NCI-H2196 treated with DMSO at 0.1 percent for 48 hours (cell line): ENCODE measurements around the gene DHX57.

Experiments used
- DNase-seq: peaks from one replicate; lab custom pipeline; 2025; ENCODE audit not compliant: unreplicated experiment; lab: John Stamatoyannopoulos, UW

Gene DHX57

DNA sequence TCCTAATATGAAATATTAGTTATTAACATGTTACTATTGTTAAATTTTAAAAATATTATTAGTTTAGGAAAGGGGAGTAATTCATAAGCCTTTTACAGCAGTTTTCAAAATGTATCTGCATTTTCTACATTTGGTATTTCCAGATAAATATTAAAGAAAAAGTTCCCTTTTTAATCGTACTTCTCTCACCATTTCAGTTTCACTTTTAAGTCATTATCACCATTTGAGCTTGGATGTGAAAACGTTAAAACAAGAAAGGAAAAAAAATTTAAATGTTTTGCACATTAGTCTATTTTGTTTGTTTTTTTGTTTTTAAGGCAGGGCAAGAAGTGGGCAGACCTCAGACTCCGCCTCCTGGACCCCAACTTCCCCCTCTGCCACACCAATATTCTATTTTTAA is 121.2 kb downstream of the DHX57 start:
- no peak for DNase-seq

DNA sequence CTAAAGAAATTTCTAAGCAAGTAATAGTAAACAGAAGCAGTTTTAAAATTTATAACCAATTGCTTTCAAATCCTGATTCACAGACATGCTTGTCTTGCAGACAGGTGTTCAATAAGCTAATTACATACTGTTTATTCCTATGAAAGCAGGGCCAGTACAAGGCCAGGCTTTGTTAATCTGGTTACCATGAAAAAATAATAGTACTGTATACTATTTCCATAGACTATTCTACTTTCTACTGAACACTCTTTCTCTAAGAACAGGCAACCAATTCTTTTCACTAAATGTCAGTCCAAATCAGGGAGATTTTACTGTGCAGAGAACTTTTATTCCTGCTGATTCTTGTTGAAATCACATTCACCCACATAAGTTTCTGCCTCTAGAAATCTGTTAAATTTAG is 121.7 kb downstream of the DHX57 start:
- DNase-seq: no peak

DNA sequence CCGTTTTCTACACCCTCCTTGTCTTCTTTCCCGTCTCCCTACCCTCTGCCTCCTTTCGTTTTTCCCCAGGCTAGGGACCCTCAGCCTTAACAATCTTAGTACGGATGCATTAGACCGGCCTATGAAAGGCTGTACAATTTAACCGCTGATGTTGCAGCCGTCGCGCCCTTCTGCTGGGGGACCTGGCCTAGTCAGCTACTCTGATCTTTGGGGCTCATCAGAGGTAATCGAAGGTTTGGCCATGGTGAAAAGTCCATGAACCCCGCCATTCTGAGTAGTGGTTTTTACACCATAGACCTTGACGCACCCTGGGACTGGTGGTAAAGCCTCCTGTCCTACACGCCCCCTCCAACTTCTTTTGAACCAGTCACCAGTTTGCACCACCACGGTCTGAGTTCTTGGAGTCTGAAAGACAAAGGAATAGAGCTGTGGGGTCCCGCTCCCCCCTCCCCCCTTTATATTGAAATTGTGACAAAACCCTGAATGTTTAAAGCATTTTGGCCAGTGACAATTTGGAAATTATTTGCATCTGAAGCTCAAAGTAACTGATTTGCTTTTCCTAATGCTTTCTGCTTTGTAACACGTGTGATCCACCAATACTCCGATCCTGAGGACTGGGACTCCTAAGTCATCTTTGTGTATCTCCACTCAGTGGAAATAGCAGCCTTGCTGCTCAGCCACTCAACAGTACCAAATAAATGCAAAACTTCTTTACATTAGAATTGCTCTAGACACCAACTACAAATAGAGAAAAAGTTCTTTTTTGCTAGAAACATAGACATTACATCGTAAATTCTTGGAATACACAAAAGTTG is 123.9 kb downstream of the DHX57 start:
- DNase-seq: no peak

DNA sequence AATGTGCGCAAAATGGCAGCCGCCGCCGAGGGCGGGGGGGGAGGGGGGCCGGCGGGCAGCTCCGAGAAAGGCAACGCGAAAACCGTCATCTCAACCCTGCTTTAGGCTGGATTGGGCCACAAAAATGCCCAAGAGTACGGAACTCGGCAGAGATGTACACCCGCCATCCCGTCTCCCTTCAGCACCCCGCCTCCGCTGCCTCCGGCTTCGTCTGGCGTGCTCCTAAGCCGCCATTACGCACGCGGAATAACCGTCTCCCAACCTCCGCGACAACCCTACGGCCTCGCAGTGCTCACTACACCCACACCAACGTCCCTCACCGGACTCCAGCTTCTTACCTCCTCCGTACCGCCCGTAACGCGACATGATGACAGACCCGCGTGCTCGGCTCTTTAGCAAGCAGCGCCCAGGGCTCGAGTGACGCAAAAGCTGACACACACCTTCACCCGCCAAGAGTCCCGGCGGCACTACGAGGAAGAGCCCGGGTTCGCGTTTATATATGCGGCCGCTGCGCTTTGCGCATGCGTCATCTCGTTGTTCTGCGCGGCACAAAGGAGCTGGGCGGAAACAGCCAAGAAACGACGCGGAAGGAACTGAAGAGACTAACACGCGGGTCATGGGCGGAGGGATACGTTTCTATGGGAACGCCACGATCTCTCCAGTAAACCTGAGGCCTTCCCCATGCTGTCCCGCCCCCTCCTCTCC is 124.7 kb downstream of the DHX57 start, which contains the start of gene SRSF7:
SRSF7 (minus strand) TSS at position 471 of the 705 bp plus-strand sequence; CDS start at position 366, 105 bp downstream.
- peak; percentile 95 for DNase-seq

DNA sequence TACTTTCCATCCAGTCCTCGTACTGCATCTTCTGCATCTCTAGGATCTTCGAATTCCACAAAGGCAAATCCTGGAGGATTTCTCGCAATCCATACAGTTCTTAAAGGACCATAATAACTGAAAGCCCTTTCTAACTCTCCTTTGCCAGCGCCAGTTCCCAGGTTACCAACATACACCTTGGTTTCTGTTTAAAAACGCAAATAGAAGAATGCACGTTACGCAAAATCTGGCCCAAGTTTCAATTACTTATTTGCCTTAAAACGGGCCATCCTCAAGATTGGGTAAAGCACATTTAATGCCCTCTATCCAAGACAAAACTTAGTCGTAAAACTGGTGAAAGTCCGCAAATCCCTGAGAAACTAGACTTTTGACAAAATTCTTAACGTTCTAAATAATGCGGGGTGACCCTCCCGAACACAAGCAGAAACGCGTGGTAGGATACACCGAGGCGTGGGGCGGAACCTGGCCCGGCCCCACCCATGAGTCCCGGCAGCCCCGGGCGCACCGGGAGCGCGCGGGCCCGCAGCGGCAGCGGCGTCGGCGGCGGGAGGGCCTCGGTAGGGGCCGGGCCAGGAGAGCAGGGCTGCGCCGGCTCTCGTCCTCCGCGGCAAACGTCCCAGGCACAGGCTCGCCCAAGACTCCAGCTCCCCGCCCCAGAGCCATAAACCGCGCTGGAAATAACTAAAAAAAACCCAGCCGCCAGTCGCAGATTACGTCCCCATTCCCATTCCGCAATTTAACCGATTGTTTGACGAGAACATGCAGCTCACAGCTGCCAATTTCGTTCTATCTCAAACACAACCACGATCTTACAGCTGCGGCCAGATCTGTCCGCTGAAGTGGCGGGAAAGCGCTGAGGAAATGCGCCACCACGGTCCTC is 125.5 kb downstream of the DHX57 start:
- DNase-seq: no peak

DNA sequence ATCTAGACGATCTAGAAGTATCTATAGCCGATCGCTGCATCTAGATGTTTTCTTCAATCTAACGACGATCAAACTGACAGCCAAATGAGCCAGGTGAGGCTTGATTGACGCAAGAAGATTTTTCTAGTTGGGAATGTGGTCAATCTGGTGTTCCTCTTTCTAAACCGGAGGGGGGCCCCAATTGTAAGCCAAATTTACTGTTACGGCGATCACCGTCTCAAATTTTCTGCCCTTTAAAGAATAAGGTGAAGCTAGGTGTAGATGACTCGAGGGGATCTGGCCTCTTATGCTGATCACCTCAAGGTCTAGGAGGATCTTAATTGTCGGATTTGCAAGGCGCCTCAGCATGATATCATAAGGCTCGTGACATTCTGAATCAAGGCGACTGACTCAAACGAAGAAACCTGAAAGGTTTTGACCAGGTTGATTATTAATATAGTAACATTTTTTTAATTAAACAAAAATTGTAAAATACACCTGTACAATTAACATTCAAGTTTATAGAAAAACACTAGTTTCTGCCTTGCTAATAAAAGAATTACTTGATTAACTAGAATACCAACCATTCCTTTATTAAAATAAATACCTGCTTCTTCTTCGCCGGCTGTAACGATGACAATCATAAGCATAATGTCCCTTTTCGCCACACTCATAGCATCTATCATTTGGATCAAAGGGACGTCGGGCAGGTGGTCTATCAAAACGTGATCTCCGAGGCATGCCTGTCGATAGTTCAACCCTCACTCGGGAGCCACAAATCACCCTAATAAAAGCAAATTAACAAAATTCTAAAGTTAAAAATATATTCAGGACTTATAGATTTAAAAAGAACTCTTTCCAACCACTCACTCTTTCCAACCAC is 126.6 kb downstream of the DHX57 start:
- no peak for DNase-seq

DNA sequence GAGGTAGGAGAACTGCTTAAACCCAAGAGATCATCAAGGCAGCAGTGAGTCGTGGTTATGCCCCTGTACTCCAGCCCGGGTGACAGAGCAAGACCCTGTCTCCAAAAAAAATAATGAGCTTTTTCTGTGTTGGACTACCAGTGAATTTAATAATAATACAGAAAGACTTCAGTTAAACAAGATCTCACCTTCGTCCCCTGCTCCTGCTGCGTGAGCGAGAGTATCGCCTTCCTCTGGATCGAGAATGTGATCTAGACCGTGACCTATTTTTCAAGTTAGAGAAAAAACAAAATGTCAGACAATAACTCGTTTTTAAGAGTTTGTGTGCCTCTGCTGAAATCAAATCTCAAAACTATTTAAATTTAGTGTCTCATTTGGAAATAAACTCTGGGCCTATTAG is 127.3 kb downstream of the DHX57 start:
- DNase-seq: no peak

DNA sequence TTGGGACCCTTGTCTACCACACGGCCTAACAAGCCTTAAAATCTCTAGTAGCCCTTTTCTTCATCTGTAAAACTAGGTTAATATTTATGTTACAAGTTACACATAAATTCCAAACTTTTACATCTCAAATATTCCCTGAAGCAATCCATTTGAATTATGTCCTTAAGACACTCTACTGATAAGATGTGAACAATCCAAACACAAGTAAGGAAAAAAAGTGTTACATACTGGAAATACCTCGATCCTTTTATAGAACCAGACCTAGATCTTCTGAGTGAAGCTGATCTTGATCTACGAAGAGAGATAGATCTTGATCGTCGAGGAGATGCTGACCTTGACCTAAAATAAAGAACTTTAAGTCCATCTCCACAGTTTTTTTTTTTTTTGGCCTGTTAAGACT is 127.9 kb downstream of the DHX57 start:
- DNase-seq: no peak
